Esophagus squamous epithelium (tissue), 5 donors: ENCODE data around the gene HMX3. TPM values are rescaled to one million over a fixed set of nuclear protein-coding genes. Genes with fewer than 3 reads are reported as not detected.

Experiments used
- DNase-seq: peaks from one replicate; lab custom pipeline; 2025; lab: John Stamatoyannopoulos, UW
- H3K27ac ChIP-seq, 4 donors: fragments of 200-600 bp; sonication (generic); one replicate each; pipeline ENCODE4 v1.5.1; 2016 to 2019; ENCODE audit warnings: mild to moderate bottlenecking in 1 of 4
- H3K27me3 ChIP-seq, 4 donors: fragments of 200-600 bp; sonication (generic); 1 replicate in 3 of 4; 2 replicates in 1 of 4; pipeline versions ENCODE4 v1.5.1 to v1.6.0; 2017 to 2021; ENCODE audit warnings: antibody characterized with exemption in 1 of 4
- H3K36me3 ChIP-seq, 3 donors: fragments of 200-600 bp; sonication (generic); one replicate each; pipeline ENCODE4 v1.5.1; 2016 to 2019
- H3K4me1 ChIP-seq, 3 donors: fragments of 200-600 bp; sonication (generic); one replicate each; pipeline ENCODE4 v1.5.1; 2017 to 2019
- H3K4me3 ChIP-seq, 4 donors: fragments of 200-600 bp; sonication (generic); 1 replicate in 3 of 4; 2 replicates in 1 of 4; pipeline ENCODE4 v1.5.1; 2016 to 2019; ENCODE audit warnings: mild to moderate bottlenecking in 2 of 4, moderate library complexity in 1 of 4
- H3K9me3 ChIP-seq, 3 donors: fragments of 200-600 bp; sonication (generic); one replicate each; pipeline ENCODE4 v1.5.1; 2016 to 2019
- CTCF ChIP-seq, 6 experiments: fragments of 450-650 bp in 4 of 6; fragments of 200-600 bp in 2 of 6; sonication (generic) in 2 of 6; IDR thresholded peaks; one replicate each; pipeline ENCODE4 v1.5.1; 2016 to 2019; ENCODE audit warnings: antibody characterized with exemption in 6 of 6, mild to moderate bottlenecking in 4 of 6, moderate library complexity in 4 of 6
- POLR2A ChIP-seq, 4 donors: fragments of 450-650 bp; IDR thresholded peaks; one replicate each; pipeline ENCODE4 v1.6.1; 2017; ENCODE audit warnings: antibody characterized with exemption in 4 of 4, mild to moderate bottlenecking in 4 of 4, moderate library complexity in 3 of 4
- WGBS, 2 donors: methylation state at CpG; one replicate each; pipeline ENCODE4 v1.1.5; 2018; 5-methylcytosine and 5-hydroxymethylcytosine counted together
- intact Hi-C: fragments of 100-400 bp; cut with DNase I; formaldehyde crosslinking; loops from one replicate; pipeline ENCODE4 v1.15.0; 2022
- total RNA-seq, 4 donors: library from RNA; depleted of rRNA; stranded (reverse); fragments of >200 nt; gene quantifications; one replicate each; pipeline ENCODE4 v1.1.0, GENCODE V29; 2016
- donor health status: DM: yes; HTN: yes; CAD: no.

Gene HMX3
- total RNA-seq, 4 donors from 2014 or later: not detected

GRCh38 chr10:123158682-123159081 lies 22.9 kb downstream of the HMX3 start:
- no peak overlapping the region for H3K27ac ChIP-seq
- WGBS, 2 donors: 76 to 82% methylated on average over 1 of the region's 1 CpG
- H3K36me3 ChIP-seq: peaks cover 0 to 75% (median 21%) of the 10 kb centered on the region in 3 donors
- DNase-seq: no peak
- no peak for TF ChIP-seq CTCF (IDR thresholded peaks at IDR 0.05)
- TF ChIP-seq POLR2A (IDR thresholded peaks at IDR 0.05): no peak
- H3K4me3 ChIP-seq: no peak overlapping the region
- no peaks in the 10 kb centered on the region for H3K9me3 ChIP-seq
- peaks cover 8 to 48% (median 10%) of the 10 kb centered on the region in 3 donors for H3K4me1 ChIP-seq
- peaks cover 0 to 1% (median 0%) of the 10 kb centered on the region in 4 donors for H3K27me3 ChIP-seq
- intact Hi-C loops: no loop called here

GRCh38 chr10:123160311-123160980 lies 24.7 kb downstream of the HMX3 start:
- Histone ChIP-seq H3K27me3 (no peaks in the 10 kb centered on the region), H3K9me3 (no peaks in the 10 kb centered on the region), H3K4me3 (no peak overlapping the region), H3K36me3 (peaks cover 0 to 93% (median 21%) of the 10 kb centered on the region in 3 donors), H3K27ac (no peak overlapping the region), H3K4me1 (peaks cover 3 to 40% (median 4%) of the 10 kb centered on the region in 3 donors)
- 86 to 88% methylated on average over 11 of the region's 11 CpGs for WGBS, 2 donors
- no peak for DNase-seq
- intact Hi-C loops: no loop called here
- TF ChIP-seq POLR2A (IDR thresholded peaks at IDR 0.05): no peak
- no peak for TF ChIP-seq CTCF (IDR thresholded peaks at IDR 0.05)

GRCh38 chr10:123164319-123164718 lies 28.5 kb downstream of the HMX3 start:
- no peak for DNase-seq
- Histone ChIP-seq H3K9me3 (no peaks in the 10 kb centered on the region), H3K27ac (no peak overlapping the region), H3K27me3 (no peaks in the 10 kb centered on the region), H3K4me1 (peaks cover 0 to 5% (median 0%) of the 10 kb centered on the region in 3 donors), H3K4me3 (no peak overlapping the region), H3K36me3 (peaks cover 0 to 95% (median 21%) of the 10 kb centered on the region in 3 donors)
- intact Hi-C loops: no loop called here
- TF ChIP-seq CTCF (IDR thresholded peaks at IDR 0.05) (no peak), POLR2A (IDR thresholded peaks at IDR 0.05) (no peak)
- 97 to 98% methylated on average over 2 of the region's 2 CpGs for WGBS, 2 donors

GRCh38 chr10:123165445-123166072 lies 29.8 kb downstream of the HMX3 start:
- H3K27me3 ChIP-seq: no peaks in the 10 kb centered on the region
- H3K36me3 ChIP-seq: peaks cover 0 to 93% (median 21%) of the 10 kb centered on the region in 3 donors
- no peaks in the 10 kb centered on the region for H3K9me3 ChIP-seq
- no peak overlapping the region for H3K27ac ChIP-seq
- no peaks in the 10 kb centered on the region for H3K4me1 ChIP-seq
- WGBS, 2 donors: 79 to 91% methylated on average over 4 of the region's 4 CpGs
- H3K4me3 ChIP-seq: no peak overlapping the region
- DNase-seq: no peak
- intact Hi-C loops: no loop called here
- TF ChIP-seq CTCF (IDR thresholded peaks at IDR 0.05): no peak
- no peak for TF ChIP-seq POLR2A (IDR thresholded peaks at IDR 0.05)

- H3K27me3 ChIP-seq: no peaks in the 10 kb centered on the region
- intact Hi-C loops: no loop called here
- 83 to 94% methylated on average over 2 of the region's 2 CpGs for WGBS, 2 donors
- H3K27ac ChIP-seq: no peak overlapping the region
- no peak for TF ChIP-seq POLR2A (IDR thresholded peaks at IDR 0.05)
- no peak for TF ChIP-seq CTCF (IDR thresholded peaks at IDR 0.05)
- H3K36me3 ChIP-seq: peaks cover 0 to 90% (median 20%) of the 10 kb centered on the region in 3 donors
- no peak for DNase-seq
- H3K9me3 ChIP-seq: no peaks in the 10 kb centered on the region
- H3K4me3 ChIP-seq: no peak overlapping the region
- no peaks in the 10 kb centered on the region for H3K4me1 ChIP-seq
These were observed 30.8 kb downstream of the HMX3 start for GRCh38 chr10:123166618-123167017.
